K562 (cell line): ENCODE results near the gene TAOK2. TPM values are rescaled to one million over a fixed set of nuclear protein-coding genes. Genes with fewer than 3 reads are reported as not detected.

Experiments used
- ATAC-seq: fragments of 200-7000 bp; cut with Tn5 transposase; 3 replicates; pipeline ENCODE4 v1.9.1; 2020; ENCODE audit warnings: moderate library complexity
- BruUV-seq: library from RNA; stranded (reverse); fragments of 400-500 nt; replicated peaks from 2 replicates; lab custom pipeline; 2021; lab: Mats Ljungman, UMichigan
- CTCF ChIA-PET: fragments of 300-600 bp; formaldehyde crosslinking; extraction: SDS; loops from one replicate; lab custom pipeline; 2021; ENCODE audit warnings: low intra/inter-chr PET ratio; lab: Yijun Ruan, JAX
- POLR2A ChIA-PET: fragments of 300-600, 350-650 bp; sonication (Branson Sonifier 250); formaldehyde crosslinking; extraction: SDS; loops from one replicate; lab custom pipeline; 2021; ENCODE audit warnings: antibody characterized with exemption, inconsistent platforms; lab: Yijun Ruan, JAX
- DNase-seq, 4 experiments: peaks; one replicate each; pipeline versions ENCODE4 v3.0.0 to v3.0.0-alpha.2; 2011 to 2018; ENCODE audit warnings: low spot score in 3 of 4, mixed read lengths in 3 of 4; ENCODE audit errors: extremely low read depth in 1 of 4
- FAIRE-seq: peaks from 2 replicates; lab custom pipeline; 2011; peaks lifted over from hg19 to GRCh38; lab: Jason Lieb, UNC
- H2AFZ ChIP-seq: 2 replicates; pipeline ENCODE4 v1.6.0; 2011; ENCODE audit warnings: low read depth, low read length, control low read depth, inconsistent platforms
- H3K27ac ChIP-seq: fragments of 200-600 bp; 3 replicates; pipeline ENCODE4 v1.8.0; 2011; ENCODE audit warnings: low read depth, mild to moderate bottlenecking, control low read depth, inconsistent platforms, low read length, moderate library complexity, mixed read lengths; ENCODE audit errors: extremely low read depth
- H3K27me3 ChIP-seq, 2 experiments: fragments of 300-600 bp in 1 of 2; 2 replicates in 1 of 2; 3 replicates in 1 of 2; pipeline versions ENCODE4 v1.6.0 to v1.8.0; 2011; ENCODE audit warnings: inconsistent platforms in 2 of 2, low read length in 2 of 2, mild to moderate bottlenecking in 1 of 2, mixed read lengths in 1 of 2, moderate library complexity in 1 of 2; ENCODE audit not compliant: control insufficient read depth in 2 of 2, insufficient read depth in 2 of 2
- H3K36me3 ChIP-seq: fragments of 300-600 bp; 3 replicates; pipeline ENCODE4 v1.8.0; 2011; ENCODE audit warnings: mild to moderate bottlenecking, low read length, inconsistent platforms; ENCODE audit not compliant: control insufficient read depth, insufficient read depth
- H3K4me1 ChIP-seq, 2 experiments: fragments of 200-600 bp in 1 of 2; replicated peaks in 1 of 2; 2 replicates in 1 of 2; 3 replicates in 1 of 2; pipeline versions ENCODE4 v1.5.1 to v1.8.0; 2011; ENCODE audit warnings: inconsistent platforms in 2 of 2, low read length in 2 of 2, mild to moderate bottlenecking in 1 of 2, mixed read lengths in 1 of 2, moderate library complexity in 1 of 2; ENCODE audit not compliant: control insufficient read depth in 2 of 2, insufficient read depth in 2 of 2
- H3K4me2 ChIP-seq: 2 replicates; pipeline ENCODE4 v1.6.1; 2011; ENCODE audit warnings: low read length, control low read depth, inconsistent platforms, mixed read lengths; ENCODE audit not compliant: insufficient read depth
- H3K4me3 ChIP-seq: fragments of 200-600 bp; sonication (generic), shearing (Covaris generic); 2 replicates; pipeline ENCODE4 v1.5.1; 2016; ENCODE audit warnings: control low read depth, inconsistent platforms
- H3K79me2 ChIP-seq: fragments of 200-600 bp; 3 replicates; pipeline ENCODE4 v1.8.0; 2011; ENCODE audit warnings: low read length, inconsistent platforms; ENCODE audit not compliant: control insufficient read depth, insufficient read depth
- H3K9ac ChIP-seq, 2 experiments: 2 replicates each; pipeline versions ENCODE4 v1.6.0 to v1.6.1; 2011; ENCODE audit warnings: low read depth in 2 of 2, low read length in 2 of 2, control low read depth in 1 of 2, inconsistent platforms in 1 of 2, mild to moderate bottlenecking in 1 of 2, mixed read lengths in 1 of 2; ENCODE audit not compliant: insufficient read depth in 1 of 2
- H3K9me1 ChIP-seq: one replicate; pipeline ENCODE4 v1.6.0; 2011; ENCODE audit warnings: inconsistent platforms, mild to moderate bottlenecking, low read length, moderate library complexity; ENCODE audit not compliant: control insufficient read depth, insufficient read depth
- H3K9me3 ChIP-seq: replicated peaks from 2 replicates; pipeline ENCODE4 v1.5.1; 2011; ENCODE audit warnings: low read depth, low read length, inconsistent platforms; ENCODE audit not compliant: control insufficient read depth, insufficient read depth
- H4K20me1 ChIP-seq: replicated peaks from 2 replicates; pipeline ENCODE4 v1.6.1; 2011; ENCODE audit warnings: low read length, inconsistent platforms, mixed read lengths; ENCODE audit not compliant: control insufficient read depth, insufficient read depth
- CTCFL ChIP-seq: IDR thresholded peaks from 2 replicates; pipeline ENCODE4 v1.6.1; 2011; ENCODE audit warnings: borderline replicate concordance, low read depth, mild to moderate bottlenecking, moderate library complexity, low read length; ENCODE audit not compliant: insufficient read depth, poor library complexity, severe bottlenecking
- GABPB2 ChIP-seq: fragments of 250-450 bp; sonication (Bioruptor Pico); conservative IDR thresholded peaks from 2 replicates; pipeline ENCODE4 v1.5.1; 2021; ENCODE audit warnings: mild to moderate bottlenecking
- HDAC8 ChIP-seq: fragments of 450-650 bp; IDR thresholded peaks from 2 replicates; pipeline ENCODE4 v1.6.1; 2016; ENCODE audit warnings: mild to moderate bottlenecking, missing genetic modification characterization, moderate library complexity, missing compliant biosample characterization
- MAFK ChIP-seq: IDR thresholded peaks from 2 replicates; pipeline ENCODE4 v1.6.1; 2011; ENCODE audit warnings: low read length, improper control_type of control experiment
- MITF ChIP-seq: IDR thresholded peaks from 2 replicates; pipeline ENCODE4 v1.6.1; 2014; ENCODE audit warnings: antibody characterized with exemption
- NR4A1 ChIP-seq, 2 experiments: fragments of 250-450 bp in 1 of 2; fragments of 450-650 bp in 1 of 2; sonication (Bioruptor Pico) in 1 of 2; IDR thresholded peaks; 2 replicates each; pipeline versions ENCODE4 v1.4.0 to v1.6.1; 2016 to 2020; ENCODE audit warnings: mild to moderate bottlenecking in 2 of 2, missing compliant biosample characterization in 1 of 2, missing genetic modification characterization in 1 of 2, moderate library complexity in 1 of 2
- RBM22 ChIP-seq: fragments of 200-400 bp; formaldehyde crosslinking; IDR thresholded peaks from 2 replicates; pipeline ENCODE4 v1.6.1; 2018; ENCODE audit warnings: low read length, low read depth; ENCODE audit not compliant: poor library complexity, severe bottlenecking
- SMARCB1 ChIP-seq: IDR thresholded peaks from 2 replicates; pipeline ENCODE4 v1.6.1; 2011; ENCODE audit warnings: improper control_type of control experiment, low read depth; ENCODE audit not compliant: insufficient read length
- TCF7 ChIP-seq: sonication (generic); IDR thresholded peaks from 2 replicates; pipeline ENCODE4 v1.6.1; 2016; ENCODE audit warnings: antibody characterized with exemption, borderline replicate concordance
- TCF7L2 ChIP-seq: fragments of 150-350 bp; IDR thresholded peaks from 2 replicates; pipeline ENCODE4 v1.6.1; 2016; ENCODE audit warnings: low read depth, mild to moderate bottlenecking, low read length, moderate library complexity
- ZNF140 ChIP-seq: fragments of 250-450 bp; sonication (Bioruptor Pico); IDR thresholded peaks from 2 replicates; pipeline ENCODE4 v1.8.0; 2021; ENCODE audit warnings: moderate library complexity, mild to moderate bottlenecking, inconsistent platforms
- ZNF695 ChIP-seq: fragments of 450-650 bp; formaldehyde crosslinking; IDR thresholded peaks from 2 replicates; pipeline ENCODE4 v1.4.0; 2020; ENCODE audit warnings: mild to moderate bottlenecking, moderate library complexity
- WGBS: fragments of 100-300 bp; shearing (Covaris generic); methylation state at CpG from one replicate; pipeline ENCODE4 v1.1.6; 2016; ENCODE audit warnings: low coverage, mixed read lengths; ENCODE audit not compliant: insufficient coverage; ENCODE audit errors: missing lambda C conversion rate; 5-methylcytosine and 5-hydroxymethylcytosine counted together
- in situ Hi-C: fragments of 300-500 bp; cut with MboI; formaldehyde crosslinking; loops from 4 replicates; pipeline ENCODE4 v1.15.0; 2018; ENCODE audit warnings: inconsistent platforms, mixed read lengths
- intact Hi-C: fragments of 100-400 bp; cut with micrococcal nuclease; formaldehyde crosslinking; loops from 2 replicates; pipeline ENCODE4 v1.14.2; 2022
- polyA plus RNA-seq, 8 experiments: library from polyadenylated mRNA; depleted of rRNA in 4 of 8; stranded (reverse) in 5 of 8; unstranded in 3 of 8; fragments of >200 nt; fragmentation: Nextera tagmentation in 2 of 8; fragmentation: Illumina TruSeq in 1 of 8; extraction: Ambion mirVana in 2 of 8; extraction: Trizol in 1 of 8; gene quantifications; 2 replicates each; pipeline versions ENCODE4 v1.2.1 to v1.2.3, GENCODE V29; 2011 to 2014; ENCODE audit warnings: inconsistent platforms in 1 of 8, missing spikeins in 1 of 8
- total RNA-seq, 7 experiments: library from RNA; depleted of rRNA in 6 of 7; stranded (reverse); fragments of >200 nt in 6 of 7; fragmentation: Illumina TruSeq in 2 of 7; extraction: Trizol in 2 of 7; gene quantifications; 2 replicates each; pipeline versions ENCODE4 v1.2.1 to v1.2.3, GENCODE V29; 2011 to 2021; ENCODE audit warnings: low replicate concordance in 1 of 7

The TAOK2 gene
- total and polyA plus RNA-seq, 9 of the 15 experiments (the other 6 are each of a cell fraction or from before 2014, with no cell fraction given): 0.10 to 41.8 (median 13.7) TPM

DNA sequence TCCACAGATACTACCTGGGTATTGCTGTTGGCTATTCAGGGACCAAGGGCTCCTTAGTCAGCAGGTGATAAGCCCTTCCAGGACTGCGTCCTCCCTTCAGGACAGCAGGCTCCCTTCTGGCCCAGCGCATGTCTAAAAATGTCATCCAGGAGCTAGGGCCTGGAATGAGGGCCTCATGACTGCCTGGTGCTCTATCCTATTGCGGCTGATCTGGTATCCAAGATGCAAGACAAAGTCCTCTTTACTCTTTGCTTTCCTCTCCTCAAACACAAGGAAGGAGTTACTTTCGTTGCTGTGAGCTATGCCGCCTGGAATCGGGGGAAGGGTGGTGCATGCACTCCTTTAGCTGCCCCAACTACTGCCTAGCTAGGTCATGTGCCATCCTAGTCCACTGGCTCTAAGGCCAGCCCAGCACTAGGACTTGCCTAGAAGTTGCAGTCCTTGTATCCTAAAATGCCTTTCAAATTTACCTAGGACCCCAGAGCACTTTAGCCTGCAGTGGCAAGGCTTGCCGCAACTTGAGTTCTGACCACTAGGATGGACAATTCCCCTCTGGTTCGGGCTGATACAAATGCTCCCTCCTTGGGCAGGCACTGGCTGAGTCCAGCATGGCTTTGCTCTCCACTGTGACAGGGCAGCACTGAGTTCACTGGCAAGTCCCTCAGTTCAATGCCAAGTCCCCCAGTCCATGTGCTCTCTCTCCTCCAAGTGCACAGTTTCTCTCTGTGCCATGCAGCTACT, 21.9 kb upstream of the TAOK2 start (continued):
- TF ChIP-seq RBM22 (no peak), MAFK (no peak)

- H3K27me3 ChIP-seq: no peaks in the 10 kb centered on the region
- H3K79me2 ChIP-seq: peaks cover 7% of the 10 kb centered on the region; the same call in 2 of the 3 replicates
- in situ Hi-C loops (no loop called here), intact Hi-C loops (no loop called here)
- no peaks in the 10 kb centered on the region for H4K20me1 ChIP-seq
- peaks cover 12 to 20% of the 10 kb centered on the region in 2 experiments; a peak in 4 of 5 replicates for H3K4me1 ChIP-seq
- no TSS peak for BruUV-seq
- no peak for ATAC-seq
- H2AFZ ChIP-seq: no peak overlapping the region
- H3K9ac ChIP-seq: no peak overlapping the region
- H3K4me3 ChIP-seq: no peak overlapping the region
- no peaks in the 10 kb centered on the region for H3K9me1 ChIP-seq
- H3K4me2 ChIP-seq: no peak overlapping the region
- H3K27ac ChIP-seq: no peak overlapping the region
- 75% methylated on average over 5 of the region's 5 CpGs for WGBS
- no peak for DNase-seq
- POLR2A ChIA-PET: no interaction called here
- no peaks in the 10 kb centered on the region; the same call in 1 of the 2 replicates for H3K9me3 ChIP-seq
- H3K36me3 ChIP-seq: no peaks in the 10 kb centered on the region
- TF ChIP-seq MITF (no peak), ZNF695 (CRISPR knock-in tag) (no peak), HDAC8 (tag) (no peak), GABPB2 (CRISPR knock-in tag) (no peak), TCF7L2 (no peak), NR4A1 (CRISPR knock-in tag; IDR thresholded peaks at IDR 0.05) (no peak), NR4A1 (tag; IDR thresholded peaks at IDR 0.05) (no peak), TCF7 (no peak), ZNF140 (CRISPR knock-in tag) (no peak), SMARCB1 (no peak), CTCFL (no peak)
- TF ChIP-seq, all 486 proteins: peak for 0
- no peak for FAIRE-seq
- CTCF ChIA-PET: no interaction called here
These were observed 14.9 kb upstream of the TAOK2 start for GRCh38 chr16:29958756-29959155.
